PC-3 (cell line): ENCODE results near the gene MISP.

Experiments used
- EZH2 ChIP-seq: fragments of 300-600 bp; sonication (generic); IDR thresholded peaks from one replicate; pipeline ENCODE4 v1.6.1; 2017; ENCODE audit warnings: antibody characterized with exemption, mild to moderate bottlenecking, low read length; ENCODE audit not compliant: unreplicated experiment
- EZH2phosphoT487 ChIP-seq: fragments of 300-600 bp; sonication (generic); IDR thresholded peaks from 2 replicates; pipeline ENCODE4 v1.6.1; 2018; ENCODE audit warnings: mild to moderate bottlenecking, antibody characterized with exemption, low read length, borderline replicate concordance
- TF ChIP-seq, protein P1 (sequence below): fragments of 300-600 bp; sonication (generic); conservative IDR thresholded peaks from 2 replicates; pipeline ENCODE4 v1.5.1; 2017; ENCODE audit warnings: antibody characterized with exemption, low read depth, mild to moderate bottlenecking, low read length

- TF ChIP-seq, protein P1, sequence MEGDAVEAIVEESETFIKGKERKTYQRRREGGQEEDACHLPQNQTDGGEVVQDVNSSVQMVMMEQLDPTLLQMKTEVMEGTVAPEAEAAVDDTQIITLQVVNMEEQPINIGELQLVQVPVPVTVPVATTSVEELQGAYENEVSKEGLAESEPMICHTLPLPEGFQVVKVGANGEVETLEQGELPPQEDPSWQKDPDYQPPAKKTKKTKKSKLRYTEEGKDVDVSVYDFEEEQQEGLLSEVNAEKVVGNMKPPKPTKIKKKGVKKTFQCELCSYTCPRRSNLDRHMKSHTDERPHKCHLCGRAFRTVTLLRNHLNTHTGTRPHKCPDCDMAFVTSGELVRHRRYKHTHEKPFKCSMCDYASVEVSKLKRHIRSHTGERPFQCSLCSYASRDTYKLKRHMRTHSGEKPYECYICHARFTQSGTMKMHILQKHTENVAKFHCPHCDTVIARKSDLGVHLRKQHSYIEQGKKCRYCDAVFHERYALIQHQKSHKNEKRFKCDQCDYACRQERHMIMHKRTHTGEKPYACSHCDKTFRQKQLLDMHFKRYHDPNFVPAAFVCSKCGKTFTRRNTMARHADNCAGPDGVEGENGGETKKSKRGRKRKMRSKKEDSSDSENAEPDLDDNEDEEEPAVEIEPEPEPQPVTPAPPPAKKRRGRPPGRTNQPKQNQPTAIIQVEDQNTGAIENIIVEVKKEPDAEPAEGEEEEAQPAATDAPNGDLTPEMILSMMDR: no peak
- no peak for TF ChIP-seq EZH2phosphoT487
- TF ChIP-seq EZH2: no peak
These were observed 1.1 kb upstream of the MISP start for GRCh38 chr19:749811-750210.
